HepG2 (cell line): ENCODE data around the gene DEPDC1B. TPM values are rescaled to one million over a fixed set of nuclear protein-coding genes. Genes with fewer than 3 reads are reported as not detected.
A peak's percentile ranks its signal among the peaks of the same experiment; 100 is the strongest.

ENCODE experiments used
- BRD4 ChIP-seq: sonication (generic); formaldehyde crosslinking; IDR thresholded peaks from 2 replicates; pipeline ENCODE4 v1.4.0; 2020; ENCODE audit warnings: missing genetic modification reagents
- CREB3 ChIP-seq: sonication (generic); formaldehyde crosslinking; IDR thresholded peaks from 2 replicates; pipeline ENCODE4 v1.5.0; 2020; ENCODE audit warnings: missing genetic modification reagents
- E2F5 ChIP-seq: sonication (generic); formaldehyde crosslinking; conservative IDR thresholded peaks from 2 replicates; pipeline ENCODE4 v1.4.0; 2020; ENCODE audit warnings: missing genetic modification reagents
- ELF3 ChIP-seq: IDR thresholded peaks from 2 replicates; pipeline ENCODE4 v1.6.1; 2016; ENCODE audit warnings: missing genetic modification reagents, missing compliant biosample characterization
- GABPA ChIP-seq, 2 experiments: IDR thresholded peaks; 2 replicates each; pipeline ENCODE4 v1.6.1; 2011 to 2016; ENCODE audit warnings: low read depth in 2 of 2, low read length in 1 of 2, missing biosample characterization in 1 of 2, missing genetic modification characterization in 1 of 2
- JUND ChIP-seq: sonication (generic); formaldehyde crosslinking; IDR thresholded peaks from 2 replicates; pipeline ENCODE4 v1.8.0; 2022; ENCODE audit warnings: mild to moderate bottlenecking, missing genetic modification reagents
- MTA3 ChIP-seq: sonication (generic); formaldehyde crosslinking; IDR thresholded peaks from 2 replicates; pipeline ENCODE4 v1.4.0; 2020; ENCODE audit warnings: missing genetic modification reagents
- NR2F2 ChIP-seq: IDR thresholded peaks from 2 replicates; pipeline ENCODE4 v1.6.1; 2012; ENCODE audit warnings: low read depth, inconsistent platforms, borderline replicate concordance
- RBM22 ChIP-seq: fragments of 200-400 bp; formaldehyde crosslinking; optimal IDR thresholded peaks from 2 replicates; pipeline ENCODE3; 2017; ENCODE audit warnings: mild to moderate bottlenecking, low read length, moderate library complexity
- SP4 ChIP-seq: sonication (generic); formaldehyde crosslinking; IDR thresholded peaks from 2 replicates; pipeline ENCODE4 v1.8.1; 2023; ENCODE audit warnings: mild to moderate bottlenecking, missing genetic modification reagents
- ZFYVE20 ChIP-seq: sonication (generic); formaldehyde crosslinking; IDR thresholded peaks from 2 replicates; pipeline ENCODE4 v1.8.0; 2023; ENCODE audit warnings: low read depth, mild to moderate bottlenecking, moderate library complexity, missing genetic modification reagents, borderline replicate concordance
- ZIK1 ChIP-seq: sonication (generic); formaldehyde crosslinking; IDR thresholded peaks from 2 replicates; pipeline ENCODE4 v1.5.0; 2020; ENCODE audit warnings: mild to moderate bottlenecking, low read depth, missing genetic modification reagents, borderline replicate concordance
- ZNF337 ChIP-seq: sonication (generic); formaldehyde crosslinking; IDR thresholded peaks from 2 replicates; pipeline ENCODE4 v1.5.1; 2020; ENCODE audit warnings: missing genetic modification reagents, low read depth, mild to moderate bottlenecking, borderline replicate concordance
- ZNF878 ChIP-seq: sonication (generic); formaldehyde crosslinking; IDR thresholded peaks from 2 replicates; pipeline ENCODE4 v1.8.1; 2023; ENCODE audit warnings: mild to moderate bottlenecking, missing genetic modification reagents, moderate library complexity
- polyA plus RNA-seq, 8 experiments: library from polyadenylated mRNA; depleted of rRNA in 3 of 8; stranded (reverse) in 7 of 8; unstranded in 1 of 8; fragments of >200 nt; fragmentation: Illumina TruSeq in 4 of 8; extraction: Trizol in 4 of 8; gene quantifications; 2 replicates each; pipeline versions ENCODE4 v1.2.1 to v1.2.3, GENCODE V29; 2011 to 2016; ENCODE audit warnings: low read depth in 4 of 8, missing spikeins in 1 of 8, mixed read lengths in 1 of 8; ENCODE audit not compliant: insufficient read depth in 1 of 8
- total RNA-seq, 5 experiments: library from RNA; depleted of rRNA; stranded (reverse); fragments of >200 nt; fragmentation: Illumina TruSeq; extraction: Trizol; gene quantifications; 2 replicates each; pipeline ENCODE4 v1.2.3, GENCODE V29; 2016; ENCODE audit warnings: low read depth in 1 of 5
- TF ChIP-seq, protein P1 (sequence below): sonication (generic); formaldehyde crosslinking; IDR thresholded peaks from 2 replicates; pipeline ENCODE4 v1.9.0; 2021; ENCODE audit warnings: missing genetic modification reagents, borderline replicate concordance
- TF ChIP-seq, protein P2 (sequence below): sonication (generic); formaldehyde crosslinking; IDR thresholded peaks from 2 replicates; pipeline ENCODE4 v1.8.1; 2023; ENCODE audit warnings: mild to moderate bottlenecking, moderate library complexity, missing genetic modification reagents
- TF ChIP-seq, protein P3 (sequence below): sonication (generic); formaldehyde crosslinking; IDR thresholded peaks from 2 replicates; pipeline ENCODE4 v1.4.0; 2020; ENCODE audit warnings: missing genetic modification reagents
- TF ChIP-seq, protein P4 (sequence below): sonication (generic); formaldehyde crosslinking; IDR thresholded peaks from 2 replicates; pipeline ENCODE4 v1.4.0; 2020; ENCODE audit warnings: mild to moderate bottlenecking, missing genetic modification reagents
- TF ChIP-seq, protein P5 (sequence below): sonication (generic); formaldehyde crosslinking; IDR thresholded peaks from 2 replicates; pipeline ENCODE4 v1.4.0; 2020; ENCODE audit warnings: low read depth, mild to moderate bottlenecking, missing genetic modification reagents

The DEPDC1B gene
- total and polyA plus RNA-seq, 2 of the 13 experiments (the other 11 are each of a cell fraction or from before 2014, with no cell fraction given) = 29.5 to 51.3 TPM

- TF ChIP-seq, protein P1, sequence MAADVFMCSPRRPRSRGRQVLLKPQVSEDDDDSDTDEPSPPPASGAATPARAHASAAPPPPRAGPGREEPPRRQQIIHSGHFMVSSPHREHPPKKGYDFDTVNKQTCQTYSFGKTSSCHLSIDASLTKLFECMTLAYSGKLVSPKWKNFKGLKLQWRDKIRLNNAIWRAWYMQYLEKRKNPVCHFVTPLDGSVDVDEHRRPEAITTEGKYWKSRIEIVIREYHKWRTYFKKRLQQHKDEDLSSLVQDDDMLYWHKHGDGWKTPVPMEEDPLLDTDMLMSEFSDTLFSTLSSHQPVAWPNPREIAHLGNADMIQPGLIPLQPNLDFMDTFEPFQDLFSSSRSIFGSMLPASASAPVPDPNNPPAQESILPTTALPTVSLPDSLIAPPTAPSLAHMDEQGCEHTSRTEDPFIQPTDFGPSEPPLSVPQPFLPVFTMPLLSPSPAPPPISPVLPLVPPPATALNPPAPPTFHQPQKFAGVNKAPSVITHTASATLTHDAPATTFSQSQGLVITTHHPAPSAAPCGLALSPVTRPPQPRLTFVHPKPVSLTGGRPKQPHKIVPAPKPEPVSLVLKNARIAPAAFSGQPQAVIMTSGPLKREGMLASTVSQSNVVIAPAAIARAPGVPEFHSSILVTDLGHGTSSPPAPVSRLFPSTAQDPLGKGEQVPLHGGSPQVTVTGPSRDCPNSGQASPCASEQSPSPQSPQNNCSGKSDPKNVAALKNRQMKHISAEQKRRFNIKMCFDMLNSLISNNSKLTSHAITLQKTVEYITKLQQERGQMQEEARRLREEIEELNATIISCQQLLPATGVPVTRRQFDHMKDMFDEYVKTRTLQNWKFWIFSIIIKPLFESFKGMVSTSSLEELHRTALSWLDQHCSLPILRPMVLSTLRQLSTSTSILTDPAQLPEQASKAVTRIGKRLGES (CRISPR knock-in tag) = no peak
- TF ChIP-seq E2F5 (CRISPR knock-in tag) = peak; percentile 100
- TF ChIP-seq GABPA (IDR thresholded peaks at IDR 0.05; ENCODE audit: low read depth, low read length) = peak; percentile 76
- TF ChIP-seq GABPA (CRISPR knock-in tag; IDR thresholded peaks at IDR 0.05; ENCODE audit: low read depth) = peak; percentile 87
- no peak; the same call in 1 of the 2 replicates for TF ChIP-seq ELF3 (CRISPR knock-in tag)
- TF ChIP-seq, protein P2, sequence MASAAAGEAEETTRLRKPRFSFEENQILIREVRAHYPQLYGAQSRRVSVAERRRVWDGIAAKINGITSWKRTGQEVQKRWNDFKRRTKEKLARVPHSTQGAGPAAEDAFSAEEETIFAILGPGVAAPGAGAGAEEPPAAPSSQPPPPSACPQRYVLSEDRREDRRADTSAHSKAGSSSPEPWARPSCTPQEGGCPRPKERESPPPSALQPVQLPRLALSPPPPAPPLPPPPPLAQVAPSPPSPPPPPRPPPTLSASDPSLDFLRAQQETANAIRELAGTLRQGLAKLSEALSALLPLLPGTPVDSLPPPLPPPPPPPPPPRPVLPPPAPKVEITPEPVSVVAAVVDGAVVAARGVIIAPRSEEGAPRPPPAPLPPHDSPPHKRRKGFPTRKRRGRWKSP (CRISPR knock-in tag) = peak; percentile 97
- TF ChIP-seq ZNF337 (CRISPR knock-in tag) = peak; percentile 53; the same call in 1 of the 2 replicates
- peak; percentile 97 for TF ChIP-seq ZNF878 (CRISPR knock-in tag)
- TF ChIP-seq, protein P3, sequence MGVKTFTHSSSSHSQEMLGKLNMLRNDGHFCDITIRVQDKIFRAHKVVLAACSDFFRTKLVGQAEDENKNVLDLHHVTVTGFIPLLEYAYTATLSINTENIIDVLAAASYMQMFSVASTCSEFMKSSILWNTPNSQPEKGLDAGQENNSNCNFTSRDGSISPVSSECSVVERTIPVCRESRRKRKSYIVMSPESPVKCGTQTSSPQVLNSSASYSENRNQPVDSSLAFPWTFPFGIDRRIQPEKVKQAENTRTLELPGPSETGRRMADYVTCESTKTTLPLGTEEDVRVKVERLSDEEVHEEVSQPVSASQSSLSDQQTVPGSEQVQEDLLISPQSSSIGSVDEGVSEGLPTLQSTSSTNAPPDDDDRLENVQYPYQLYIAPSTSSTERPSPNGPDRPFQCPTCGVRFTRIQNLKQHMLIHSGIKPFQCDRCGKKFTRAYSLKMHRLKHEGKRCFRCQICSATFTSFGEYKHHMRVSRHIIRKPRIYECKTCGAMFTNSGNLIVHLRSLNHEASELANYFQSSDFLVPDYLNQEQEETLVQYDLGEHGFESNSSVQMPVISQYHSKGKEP = peak; percentile 84; the same call in 1 of the 2 replicates
- TF ChIP-seq, protein P4, sequence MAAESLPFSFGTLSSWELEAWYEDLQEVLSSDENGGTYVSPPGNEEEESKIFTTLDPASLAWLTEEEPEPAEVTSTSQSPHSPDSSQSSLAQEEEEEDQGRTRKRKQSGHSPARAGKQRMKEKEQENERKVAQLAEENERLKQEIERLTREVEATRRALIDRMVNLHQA = no peak
- TF ChIP-seq, protein P5, sequence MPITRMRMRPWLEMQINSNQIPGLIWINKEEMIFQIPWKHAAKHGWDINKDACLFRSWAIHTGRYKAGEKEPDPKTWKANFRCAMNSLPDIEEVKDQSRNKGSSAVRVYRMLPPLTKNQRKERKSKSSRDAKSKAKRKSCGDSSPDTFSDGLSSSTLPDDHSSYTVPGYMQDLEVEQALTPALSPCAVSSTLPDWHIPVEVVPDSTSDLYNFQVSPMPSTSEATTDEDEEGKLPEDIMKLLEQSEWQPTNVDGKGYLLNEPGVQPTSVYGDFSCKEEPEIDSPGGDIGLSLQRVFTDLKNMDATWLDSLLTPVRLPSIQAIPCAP (CRISPR knock-in tag) = no peak
- TF ChIP-seq ZFYVE20 (CRISPR knock-in tag) = peak; percentile 93
- TF ChIP-seq MTA3 (CRISPR knock-in tag) = no peak
- TF ChIP-seq ZIK1 = no peak
- TF ChIP-seq SP4 (CRISPR knock-in tag) = no peak
- no peak for TF ChIP-seq NR2F2
- TF ChIP-seq CREB3 (CRISPR knock-in tag) = no peak
- 0 out of 2 replicates have a peak, but pooled peaks have one; percentile 21 for TF ChIP-seq JUND (CRISPR knock-in tag)
- peak; percentile 87 for TF ChIP-seq BRD4 (CRISPR knock-in tag)
- no peak for TF ChIP-seq RBM22
These were observed at the start of gene DEPDC1B (continued) for GRCh38 chr5:60699609-60700415.
